ENCODE results near the gene JOSD1.

GRCh38 chr22:38729946-38730345 is 29.2 kb upstream of the JOSD1 start:
- no peak for TF ChIP-seq TAF1 (conservative IDR thresholded peaks at IDR 0.05)
- TF ChIP-seq GABPA (IDR thresholded peaks at IDR 0.05 in 1 of 2, conservative IDR thresholded peaks at IDR 0.05 in 1 of 2), result no peak
- no peak for TF ChIP-seq CTCF (IDR thresholded peaks at IDR 0.05; ENCODE audit: low read depth, low read length, missing input control)
- no peak for TF ChIP-seq ATF3 (IDR thresholded peaks at IDR 0.05)
- TF ChIP-seq EGR1 (IDR thresholded peaks at IDR 0.05; ENCODE audit: low read depth in 2 of 2), result no peak
- no peak for TF ChIP-seq SP1 (IDR thresholded peaks at IDR 0.05)
- TF ChIP-seq JUND (IDR thresholded peaks at IDR 0.05), result no peak
- TF ChIP-seq ZBTB33 (IDR thresholded peaks at IDR 0.05), result no peak
- no peak for TF ChIP-seq YY1 (IDR thresholded peaks at IDR 0.05)
- TF ChIP-seq REST (IDR thresholded peaks at IDR 0.05), result no peak
- TF ChIP-seq RAD21 (IDR thresholded peaks at IDR 0.05), result no peak

All from liver (tissue), 3 donors.